Coronary artery (tissue), 2 donors: ENCODE data around the gene RALGPS1.

Experiments
- DNase-seq: peaks from one replicate; pipeline ENCODE4 v3.0.0-alpha.2; 2017; ENCODE audit warnings: low spot score
- H3K27ac ChIP-seq, 2 donors: fragments of 200-600 bp; sonication (generic); one replicate each; pipeline ENCODE4 v1.5.1; 2016 to 2019
- H3K4me3 ChIP-seq: fragments of 200-600 bp; sonication (generic); 2 replicates; pipeline ENCODE4 v1.5.1; 2016; ENCODE audit warnings: mild to moderate bottlenecking, moderate library complexity
- CTCF ChIP-seq: fragments of 200-600 bp; sonication (generic); IDR thresholded peaks from one replicate; pipeline ENCODE4 v1.5.1; 2019; ENCODE audit warnings: antibody characterized with exemption

RALGPS1 gene

GRCh38 chr9:126877418-126877817 lies 37.2 kb upstream of the RALGPS1 start:
- TF ChIP-seq CTCF = no peak
- Histone ChIP-seq H3K4me3 (no peak overlapping the region), H3K27ac (no peak overlapping the region)
- no peak for DNase-seq

- no peak for TF ChIP-seq CTCF
- H3K27ac ChIP-seq = no peak overlapping the region
- no peak overlapping the region for H3K4me3 ChIP-seq
- DNase-seq = no peak
Measured at GRCh38 chr9:126879288-126879687, 35.3 kb upstream of the RALGPS1 start.

GRCh38 chr9:126880226-126880946 lies 34.2 kb upstream of the RALGPS1 start:
- H3K27ac ChIP-seq = no peak overlapping the region
- no peak overlapping the region for H3K4me3 ChIP-seq
- no peak for DNase-seq
- TF ChIP-seq CTCF = no peak

GRCh38 chr9:126880947-126881332 lies 33.6 kb upstream of the RALGPS1 start:
- DNase-seq = no peak
- H3K4me3 ChIP-seq = no peak overlapping the region
- H3K27ac ChIP-seq = no peak overlapping the region
- TF ChIP-seq CTCF = no peak

- no peak for DNase-seq
- TF ChIP-seq CTCF = no peak
- no peak overlapping the region for H3K27ac ChIP-seq
- no peak overlapping the region for H3K4me3 ChIP-seq
Measured at GRCh38 chr9:126882746-126883145, 31.8 kb upstream of the RALGPS1 start.

- no peak for TF ChIP-seq CTCF
- H3K27ac ChIP-seq = no peak overlapping the region
- no peak overlapping the region for H3K4me3 ChIP-seq
- DNase-seq = no peak
Measured at GRCh38 chr9:126883636-126884035, 30.9 kb upstream of the RALGPS1 start.

- no peak for TF ChIP-seq CTCF
- DNase-seq = no peak
- no peak overlapping the region for H3K4me3 ChIP-seq
- no peak overlapping the region for H3K27ac ChIP-seq
Measured at GRCh38 chr9:126885131-126885641, 29.4 kb upstream of the RALGPS1 start.
